ENCODE data around the gene LPAR6.

The LPAR6 gene

GRCh38 chr13:48383384-48383783 lies 29.5 kb downstream of the LPAR6 start:
- no peaks in the 10 kb centered on the region for H3F3A ChIP-seq (ENCODE audit: insufficient read depth)
- H3K4me3 ChIP-seq (ENCODE audit: insufficient read depth, low read length, poor library complexity, severe bottlenecking), result no peak overlapping the region
- no peak overlapping the region for H2AFZ ChIP-seq (ENCODE audit: low read depth, low read length, severe bottlenecking)
- H3K79me2 ChIP-seq (ENCODE audit: insufficient read depth, low read length), result no peaks in the 10 kb centered on the region; the same call in 1 of the 2 replicates
- H3K27ac ChIP-seq (ENCODE audit: low read depth, low read length), result no peak overlapping the region
- no peaks in the 10 kb centered on the region for H3K27me3 ChIP-seq (ENCODE audit: low read length)
- no peak overlapping the region for H3K9ac ChIP-seq (ENCODE audit: low read length)
- H3K9me2 ChIP-seq (replicated peaks; ENCODE audit: insufficient read depth, low read length), result no peaks in the 10 kb centered on the region
- peaks cover 52% of the 10 kb centered on the region for H3K36me3 ChIP-seq (ENCODE audit: low read length)
- TF ChIP-seq EZH2phosphoT487 (conservative IDR thresholded peaks at IDR 0.05; ENCODE audit: low read length), result no peak
- TF ChIP-seq CTCF (IDR thresholded peaks at IDR 0.05; ENCODE audit: insufficient read depth, low read length, poor library complexity, severe bottlenecking), result no peak
- no peak overlapping the region for H3K4me2 ChIP-seq (ENCODE audit: low read depth, low read length, poor library complexity, severe bottlenecking)
- no peaks in the 10 kb centered on the region for H3K9me3 ChIP-seq (ENCODE audit: insufficient read depth, low read length)
- H4K20me1 ChIP-seq (ENCODE audit: low read depth, low read length), result no peaks in the 10 kb centered on the region

GRCh38 chr13:48380581-48380980 lies 32.3 kb downstream of the LPAR6 start:
- TF ChIP-seq EZH2phosphoT487 (conservative IDR thresholded peaks at IDR 0.05; ENCODE audit: low read length), result no peak
- no peak for TF ChIP-seq CTCF (IDR thresholded peaks at IDR 0.05; ENCODE audit: insufficient read depth, low read length, poor library complexity, severe bottlenecking)
- H3K36me3 ChIP-seq (ENCODE audit: low read length), result peaks cover 72% of the 10 kb centered on the region
- H3K9me3 ChIP-seq (ENCODE audit: insufficient read depth, low read length), result no peaks in the 10 kb centered on the region

GRCh38 chr13:48377857-48378256 lies 35.1 kb downstream of the LPAR6 start:
- no peaks in the 10 kb centered on the region for H3K79me2 ChIP-seq (ENCODE audit: insufficient read depth, low read length)
- H3F3A ChIP-seq (ENCODE audit: insufficient read depth), result no peaks in the 10 kb centered on the region; the same call in 1 of the 2 replicates
- H3K27me3 ChIP-seq (ENCODE audit: low read length), result no peaks in the 10 kb centered on the region
- no peaks in the 10 kb centered on the region for H3K9me3 ChIP-seq (ENCODE audit: insufficient read depth, low read length)
- H3K4me2 ChIP-seq (ENCODE audit: low read depth, low read length, poor library complexity, severe bottlenecking), result no peak overlapping the region
- peaks cover 73% of the 10 kb centered on the region for H3K36me3 ChIP-seq (ENCODE audit: low read length)
- H3K9me2 ChIP-seq (replicated peaks; ENCODE audit: insufficient read depth, low read length), result no peaks in the 10 kb centered on the region
- no peak overlapping the region for H2AFZ ChIP-seq (ENCODE audit: low read depth, low read length, severe bottlenecking)
- TF ChIP-seq CTCF (IDR thresholded peaks at IDR 0.05; ENCODE audit: insufficient read depth, low read length, poor library complexity, severe bottlenecking) (no peak), EZH2phosphoT487 (conservative IDR thresholded peaks at IDR 0.05; ENCODE audit: low read length) (no peak)
- no peak overlapping the region for H3K4me3 ChIP-seq (ENCODE audit: insufficient read depth, low read length, poor library complexity, severe bottlenecking)
- no peak overlapping the region for H3K27ac ChIP-seq (ENCODE audit: low read depth, low read length)
- no peak overlapping the region for H3K9ac ChIP-seq (ENCODE audit: low read length)
- no peaks in the 10 kb centered on the region for H4K20me1 ChIP-seq (ENCODE audit: low read depth, low read length)

More at GRCh38 chr13:48380581-48380980, 32.3 kb downstream of the LPAR6 start:
- Histone ChIP-seq H3K4me2 (ENCODE audit: low read depth, low read length, poor library complexity, severe bottlenecking) (no peak overlapping the region), H2AFZ (ENCODE audit: low read depth, low read length, severe bottlenecking) (no peak overlapping the region), H4K20me1 (ENCODE audit: low read depth, low read length) (no peaks in the 10 kb centered on the region), H3K27me3 (ENCODE audit: low read length) (no peaks in the 10 kb centered on the region), H3K27ac (ENCODE audit: low read depth, low read length) (no peak overlapping the region), H3K9ac (ENCODE audit: low read length) (no peak overlapping the region), H3K79me2 (ENCODE audit: insufficient read depth, low read length) (no peaks in the 10 kb centered on the region), H3F3A (ENCODE audit: insufficient read depth) (no peaks in the 10 kb centered on the region), H3K4me3 (ENCODE audit: insufficient read depth, low read length, poor library complexity, severe bottlenecking) (no peak overlapping the region), H3K9me2 (replicated peaks; ENCODE audit: insufficient read depth, low read length) (no peaks in the 10 kb centered on the region)

Data from SU-DHL-6 (cell line).